ENCODE measurements around the gene PTPRJ. TPM values are rescaled to one million over a fixed set of nuclear protein-coding genes. Genes with fewer than 3 reads are reported as not detected.
"Not testable (repeated sequence)": the region's sequence is repeated elsewhere in the genome, so short reads cannot be mapped to it uniquely, and the experiment has no call there.

Gene PTPRJ
- total and polyA plus RNA-seq, 7 donors, result 2.4 to 23.3 (median 10.2) TPM

- Histone ChIP-seq H3K4me1 (peaks cover 0 to 9% (median 0%) of the 10 kb centered on the region in 4 donors), H3K27me3 (no peaks in the 10 kb centered on the region), H3K4me3 (no peak overlapping the region), H3K36me3 (peaks cover 0 to 13% (median under 1%) of the 10 kb centered on the region in 4 donors), H3K27ac (no peak overlapping the region), H3K9me3 (no peaks in the 10 kb centered on the region)
- intact Hi-C loops (cut with DNase I), result no loop called here
- TF ChIP-seq POLR2AphosphoS5 (IDR thresholded peaks at IDR 0.05), result no peak
- DNase-seq, result no peak
Measured at GRCh38 chr11:48138222-48138621, 157.9 kb downstream of the PTPRJ start.

GRCh38 chr11:48139896-48140295, 159.5 kb downstream of the PTPRJ start:
- intact Hi-C loops (cut with DNase I); H3K27me3 ChIP-seq; H3K27ac ChIP-seq; H3K4me3 ChIP-seq; H3K9me3 ChIP-seq; DNase-seq; H3K4me1 ChIP-seq: not testable (repeated sequence)
- H3K36me3 ChIP-seq, result peaks cover 0 to 27% (median 2%) of the 10 kb centered on the region in 4 donors
- WGBS, 2 donors, result 97% methylated on average over 3 of the region's 3 CpGs

- DNase-seq, result no peak
- Histone ChIP-seq H3K36me3 (peaks cover 0 to 39% (median 4%) of the 10 kb centered on the region in 4 donors), H3K27me3 (no peaks in the 10 kb centered on the region), H3K9me3 (no peaks in the 10 kb centered on the region), H3K4me3 (no peak overlapping the region), H3K27ac (no peak overlapping the region), H3K4me1 (peaks cover 0 to 9% (median 0%) of the 10 kb centered on the region in 4 donors)
- intact Hi-C loops (cut with DNase I), result no loop called here
- TF ChIP-seq POLR2AphosphoS5 (IDR thresholded peaks at IDR 0.05), result no peak
- TF ChIP-seq EP300 (IDR thresholded peaks at IDR 0.05), result no peak
- TF ChIP-seq POLR2A (IDR thresholded peaks at IDR 0.05), result no peak
- no peak for TF ChIP-seq CTCF (IDR thresholded peaks at IDR 0.05)
- WGBS, 2 donors, result 53 to 83% methylated on average over 3 of the region's 3 CpGs
Measured at GRCh38 chr11:48141475-48142122, 161.2 kb downstream of the PTPRJ start.

GRCh38 chr11:48142889-48143288, 162.5 kb downstream of the PTPRJ start:
- TF ChIP-seq POLR2AphosphoS5 (IDR thresholded peaks at IDR 0.05) (no peak), EP300 (IDR thresholded peaks at IDR 0.05) (no peak), POLR2A (IDR thresholded peaks at IDR 0.05) (no peak), CTCF (IDR thresholded peaks at IDR 0.05) (no peak)
- H3K4me1 ChIP-seq, result peaks cover 0 to 9% (median 0%) of the 10 kb centered on the region in 4 donors
- H3K27me3 ChIP-seq, result no peaks in the 10 kb centered on the region
- H3K27ac ChIP-seq, result no peak overlapping the region
- DNase-seq, result no peak
- 95 to 96% methylated on average over 4 of the region's 4 CpGs for WGBS, 2 donors
- intact Hi-C loops (cut with DNase I), result no loop called here
- no peak overlapping the region for H3K4me3 ChIP-seq
- no peaks in the 10 kb centered on the region for H3K9me3 ChIP-seq
- H3K36me3 ChIP-seq, result peaks cover 0 to 38% (median 4%) of the 10 kb centered on the region in 4 donors

GRCh38 chr11:48148749-48149148, 168.4 kb downstream of the PTPRJ start:
- Histone ChIP-seq H3K27me3 (no peaks in the 10 kb centered on the region), H3K27ac (no peak overlapping the region), H3K4me3 (no peak overlapping the region), H3K36me3 (peaks cover 0 to 38% (median 4%) of the 10 kb centered on the region in 4 donors), H3K9me3 (peaks cover 0 to 5% (median 0%) of the 10 kb centered on the region in 4 donors), H3K4me1 (no peaks in the 10 kb centered on the region)
- WGBS, 2 donors, result 51 to 78% methylated on average over 3 of the region's 3 CpGs
- TF ChIP-seq POLR2AphosphoS5 (IDR thresholded peaks at IDR 0.05) (no peak), EP300 (IDR thresholded peaks at IDR 0.05) (no peak), CTCF (IDR thresholded peaks at IDR 0.05) (no peak), POLR2A (IDR thresholded peaks at IDR 0.05) (no peak)
- intact Hi-C loops (cut with DNase I), result no loop called here
- DNase-seq, result no peak

GRCh38 chr11:48150213-48150612, 169.9 kb downstream of the PTPRJ start:
- H3K36me3 ChIP-seq, result peaks cover 0 to 36% (median 7%) of the 10 kb centered on the region in 4 donors

More at GRCh38 chr11:48150213-48150612, 169.9 kb downstream of the PTPRJ start:
- 21 to 82% methylated on average over 4 of the region's 4 CpGs for WGBS, 2 donors
- Histone ChIP-seq H3K4me3 (no peak overlapping the region), H3K9me3 (peaks cover 0 to 5% (median 0%) of the 10 kb centered on the region in 4 donors), H3K4me1 (no peaks in the 10 kb centered on the region), H3K27ac (no peak overlapping the region), H3K27me3 (no peaks in the 10 kb centered on the region)
- intact Hi-C loops (cut with DNase I), result no loop called here
- no peak for DNase-seq
- TF ChIP-seq POLR2A (IDR thresholded peaks at IDR 0.05) (no peak), EP300 (IDR thresholded peaks at IDR 0.05) (no peak), CTCF (IDR thresholded peaks at IDR 0.05) (no peak), POLR2AphosphoS5 (IDR thresholded peaks at IDR 0.05) (no peak)

All from sigmoid colon (tissue), 7 donors.